Duodenal mucosa (tissue), 2 donors: Measurements from ENCODE around the gene TREML4.

Experiments used
- H3K27ac ChIP-seq: one replicate; pipeline ENCODE4 v1.7.0; 2013; ENCODE audit warnings: low read depth, low read length
- H3K27me3 ChIP-seq, 2 donors: one replicate each; pipeline ENCODE4 v1.7.0; 2013; ENCODE audit warnings: low read length in 2 of 2, control low read depth in 1 of 2; ENCODE audit not compliant: insufficient read depth in 2 of 2, control insufficient read depth in 1 of 2
- H3K36me3 ChIP-seq, 2 donors: one replicate each; pipeline ENCODE4 v1.7.0; 2013; ENCODE audit warnings: low read length in 2 of 2, control low read depth in 1 of 2; ENCODE audit not compliant: insufficient read depth in 2 of 2, control insufficient read depth in 1 of 2
- H3K4me1 ChIP-seq, 2 donors: one replicate each; pipeline ENCODE4 v1.7.0; 2013; ENCODE audit warnings: low read length in 2 of 2, control low read depth in 1 of 2; ENCODE audit not compliant: insufficient read depth in 2 of 2, control insufficient read depth in 1 of 2
- H3K4me3 ChIP-seq, 2 donors: one replicate each; pipeline ENCODE4 v1.7.0; 2013; ENCODE audit warnings: low read length in 2 of 2, low read depth in 1 of 2
- H3K9ac ChIP-seq, 2 donors: one replicate each; pipeline ENCODE4 v1.7.0; 2013; ENCODE audit warnings: low read length in 2 of 2, low read depth in 1 of 2
- H3K9me3 ChIP-seq, 2 donors: one replicate each; pipeline ENCODE4 v1.7.0; 2013; ENCODE audit warnings: low read length in 2 of 2, control low read depth in 1 of 2; ENCODE audit not compliant: control insufficient read depth in 1 of 2

The TREML4 gene

DNA sequence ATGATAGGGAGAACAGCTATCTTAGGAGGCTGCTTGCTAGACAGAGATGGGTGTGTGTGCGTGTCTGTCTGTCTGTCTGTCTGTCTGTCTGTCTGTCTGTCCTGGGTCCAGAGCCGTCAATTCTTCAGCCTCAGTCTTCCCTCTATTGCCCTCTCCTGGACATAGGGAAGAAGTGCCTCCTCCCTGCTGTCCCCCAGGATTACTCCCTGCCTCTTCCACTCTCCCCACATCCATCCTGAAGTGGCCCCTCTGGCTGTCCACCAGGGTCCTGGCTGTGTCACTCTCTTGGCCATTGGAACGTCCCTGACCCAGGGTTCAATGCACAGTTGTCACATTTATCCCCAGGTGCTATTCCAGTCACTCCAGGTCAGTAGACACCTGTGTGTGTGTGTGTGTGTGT is 37.4 kb upstream of the TREML4 start:
- no peak overlapping the region for H3K27ac ChIP-seq
- H3K36me3 ChIP-seq: no peaks in the 10 kb centered on the region
- H3K4me3 ChIP-seq: no peak overlapping the region
- no peak overlapping the region for H3K9ac ChIP-seq
- no peaks in the 10 kb centered on the region for H3K4me1 ChIP-seq
- H3K27me3 ChIP-seq: peaks cover 0 to 5% of the 10 kb centered on the region in 2 donors
- H3K9me3 ChIP-seq: peaks cover 8% of the 10 kb centered on the region in 2 donors

DNA sequence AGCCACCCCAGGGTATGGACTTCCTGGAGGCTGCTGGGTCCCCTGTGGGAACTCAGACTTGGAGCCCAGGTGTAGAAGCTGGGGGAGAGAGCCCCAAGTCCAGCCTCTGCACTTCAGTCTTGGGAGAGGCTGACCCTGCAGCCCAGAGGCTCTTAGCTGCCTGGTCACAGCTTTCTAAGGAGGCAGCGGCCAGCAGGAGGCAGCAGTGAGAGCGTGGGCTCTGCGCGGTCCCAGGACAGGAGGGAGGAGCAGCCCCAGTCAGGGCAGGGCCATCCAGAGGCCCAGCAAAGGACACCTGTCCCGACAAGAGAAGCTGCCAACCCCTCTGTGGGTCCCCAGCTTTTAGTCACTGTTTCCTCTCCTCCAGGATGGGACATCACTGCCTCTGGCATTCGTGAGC is 36.6 kb upstream of the TREML4 start:
- Histone ChIP-seq H3K27ac (no peak overlapping the region), H3K36me3 (no peaks in the 10 kb centered on the region), H3K27me3 (peaks cover 0 to 5% of the 10 kb centered on the region in 2 donors), H3K4me3 (no peak overlapping the region), H3K9ac (no peak overlapping the region), H3K9me3 (peaks cover 8% of the 10 kb centered on the region in 2 donors), H3K4me1 (no peaks in the 10 kb centered on the region)

DNA sequence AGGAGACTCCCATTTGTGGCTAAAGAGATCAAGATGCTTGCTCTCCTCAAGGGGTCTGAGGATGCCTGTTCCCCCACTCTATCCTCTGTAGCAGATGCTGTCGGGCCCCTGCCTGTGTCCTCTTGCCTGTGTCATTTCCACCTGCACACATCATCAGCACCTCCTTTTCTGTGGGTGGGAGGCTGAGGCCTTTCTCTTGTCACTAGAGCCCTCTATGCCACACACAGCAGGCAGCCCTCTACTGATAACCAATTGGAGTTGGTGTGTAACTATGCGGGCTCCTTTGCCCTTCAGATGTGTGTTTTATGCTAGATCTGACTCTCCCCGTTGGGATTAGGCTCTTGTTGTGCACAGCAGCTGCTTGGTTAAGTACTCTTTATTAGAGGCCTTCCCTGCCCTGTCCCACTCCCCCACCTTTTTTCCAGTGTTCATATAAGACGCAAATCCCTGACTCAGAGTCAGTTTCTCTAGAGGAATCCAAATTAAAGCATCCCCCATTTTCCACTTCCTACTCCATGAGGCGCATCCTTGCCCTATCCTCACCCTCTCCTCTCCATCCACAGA is 34.9 kb upstream of the TREML4 start:
- no peak overlapping the region for H3K9ac ChIP-seq
- H3K4me1 ChIP-seq: no peaks in the 10 kb centered on the region
- peaks cover 8% of the 10 kb centered on the region in 2 donors for H3K9me3 ChIP-seq
- no peak overlapping the region for H3K4me3 ChIP-seq
- no peaks in the 10 kb centered on the region for H3K36me3 ChIP-seq
- no peak overlapping the region for H3K27ac ChIP-seq
- peaks cover 0 to 5% of the 10 kb centered on the region in 2 donors for H3K27me3 ChIP-seq

DNA sequence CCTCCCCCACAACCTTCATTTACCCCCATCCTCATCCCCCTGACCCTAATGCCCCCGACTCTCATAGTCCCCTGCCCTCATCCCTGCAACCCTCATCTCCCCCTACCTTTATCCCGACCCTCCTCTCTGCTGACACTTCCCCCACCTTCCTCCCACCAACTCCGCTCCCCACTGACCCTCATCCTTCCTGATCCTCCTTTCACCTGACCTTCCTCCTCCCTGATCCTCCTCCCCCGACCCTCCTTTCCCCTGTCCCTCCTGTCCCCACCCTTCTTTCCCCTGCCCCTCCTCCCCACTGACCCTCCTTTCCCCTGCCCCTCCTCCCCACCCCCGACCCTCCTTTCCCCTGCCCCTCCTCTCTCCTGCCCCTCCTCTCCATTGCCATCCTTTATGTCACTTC is 34.3 kb upstream of the TREML4 start:
- Histone ChIP-seq H3K36me3 (no peaks in the 10 kb centered on the region), H3K27me3 (peaks cover 0 to 5% of the 10 kb centered on the region in 2 donors), H3K4me1 (no peaks in the 10 kb centered on the region)

DNA sequence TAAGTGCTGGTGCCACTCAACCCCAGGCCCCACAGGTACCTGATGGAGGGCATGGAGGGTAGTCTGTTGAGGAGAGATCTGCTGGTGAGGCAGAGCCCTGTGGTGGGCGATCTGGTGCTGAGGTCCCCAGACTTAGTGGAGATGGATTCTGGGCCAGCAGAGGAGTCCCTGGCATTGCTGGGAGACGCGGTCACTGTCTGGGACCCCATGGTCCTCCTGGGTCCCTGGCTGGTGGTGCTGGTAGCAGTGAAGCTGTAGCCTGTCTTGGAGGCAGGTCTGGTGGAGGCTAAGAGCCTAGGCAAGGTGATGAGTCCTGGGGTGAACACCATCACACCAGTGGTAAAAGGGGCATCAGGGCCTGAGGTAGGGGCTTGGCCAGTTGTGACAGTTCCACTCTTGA is 33.8 kb upstream of the TREML4 start:
- peaks cover 0 to 5% of the 10 kb centered on the region in 2 donors for H3K27me3 ChIP-seq
- no peaks in the 10 kb centered on the region for H3K36me3 ChIP-seq
- H3K4me1 ChIP-seq: no peaks in the 10 kb centered on the region
- no peak overlapping the region for H3K9ac ChIP-seq
- H3K4me3 ChIP-seq: no peak overlapping the region
- peaks cover 8% of the 10 kb centered on the region in 2 donors for H3K9me3 ChIP-seq
- H3K27ac ChIP-seq: no peak overlapping the region

More for the DNA sequence above, 34.3 kb upstream of the TREML4 start:
- Histone ChIP-seq H3K9me3 (peaks cover 8% of the 10 kb centered on the region in 2 donors), H3K27ac (no peak overlapping the region), H3K4me3 (no peak overlapping the region), H3K9ac (no peak overlapping the region)

DNA sequence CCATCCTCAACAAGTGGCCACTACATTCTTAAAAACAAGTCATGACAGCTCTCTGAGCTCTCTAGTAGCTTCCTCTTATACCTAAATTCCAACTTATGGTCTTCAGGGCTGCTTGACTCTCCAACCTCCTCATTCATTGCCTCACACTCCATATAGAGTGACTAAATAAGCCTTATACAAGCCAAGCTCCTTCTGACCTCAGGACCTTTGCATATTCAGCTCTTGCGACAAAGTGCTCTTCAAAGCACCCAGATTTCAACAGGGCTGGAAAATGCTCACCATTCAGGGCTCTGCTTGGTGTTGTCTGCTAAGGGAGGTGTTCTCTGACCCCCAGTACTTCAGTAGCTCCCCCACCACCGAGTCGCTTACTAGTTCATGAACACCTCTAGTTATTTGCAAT is 30.9 kb upstream of the TREML4 start:
- Histone ChIP-seq H3K9me3 (no peaks in the 10 kb centered on the region), H3K36me3 (no peaks in the 10 kb centered on the region), H3K27ac (no peak overlapping the region), H3K4me3 (no peak overlapping the region), H3K9ac (no peak overlapping the region), H3K4me1 (peaks cover 9 to 16% of the 10 kb centered on the region in 2 donors), H3K27me3 (peaks cover 0 to under 1% of the 10 kb centered on the region in 2 donors)

DNA sequence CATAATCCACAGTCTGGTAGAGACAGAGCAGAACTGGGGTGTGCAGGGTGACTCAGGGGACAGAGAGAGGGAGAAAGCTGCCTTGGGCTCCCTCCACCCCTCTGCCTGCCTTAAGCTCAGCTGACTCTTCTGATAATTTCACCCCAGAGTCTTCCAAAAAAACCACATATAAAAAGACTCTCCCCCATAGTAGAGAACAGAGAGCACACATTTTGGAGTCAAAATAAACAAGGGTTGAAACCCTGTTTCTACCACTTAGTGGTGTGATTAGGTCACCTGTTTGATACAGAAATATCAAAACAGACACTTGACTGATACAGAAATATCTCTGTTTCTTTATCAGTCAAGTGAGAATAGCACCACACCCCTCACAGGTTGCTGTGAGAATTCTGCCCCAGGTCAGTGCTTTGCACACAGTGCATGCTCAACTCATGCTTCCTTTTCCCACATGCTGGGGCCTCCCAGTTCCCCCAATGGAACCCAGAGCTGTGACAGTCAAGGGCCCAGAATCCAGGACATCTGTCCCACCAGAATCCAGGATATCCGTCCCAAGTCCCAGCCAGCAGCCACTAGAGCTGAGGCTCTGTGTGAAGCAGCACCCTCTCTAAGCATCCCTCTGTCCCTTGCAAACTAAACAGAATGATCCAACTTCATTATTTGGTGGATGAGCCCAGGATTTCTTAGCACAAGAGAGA is 28.4 kb upstream of the TREML4 start:
- no peaks in the 10 kb centered on the region for H3K27me3 ChIP-seq
- H3K4me1 ChIP-seq: peaks cover 9 to 16% of the 10 kb centered on the region in 2 donors
- H3K4me3 ChIP-seq: no peak overlapping the region
- H3K27ac ChIP-seq: no peak overlapping the region
- H3K36me3 ChIP-seq: no peaks in the 10 kb centered on the region
- H3K9ac ChIP-seq: no peak overlapping the region
- no peaks in the 10 kb centered on the region for H3K9me3 ChIP-seq

DNA sequence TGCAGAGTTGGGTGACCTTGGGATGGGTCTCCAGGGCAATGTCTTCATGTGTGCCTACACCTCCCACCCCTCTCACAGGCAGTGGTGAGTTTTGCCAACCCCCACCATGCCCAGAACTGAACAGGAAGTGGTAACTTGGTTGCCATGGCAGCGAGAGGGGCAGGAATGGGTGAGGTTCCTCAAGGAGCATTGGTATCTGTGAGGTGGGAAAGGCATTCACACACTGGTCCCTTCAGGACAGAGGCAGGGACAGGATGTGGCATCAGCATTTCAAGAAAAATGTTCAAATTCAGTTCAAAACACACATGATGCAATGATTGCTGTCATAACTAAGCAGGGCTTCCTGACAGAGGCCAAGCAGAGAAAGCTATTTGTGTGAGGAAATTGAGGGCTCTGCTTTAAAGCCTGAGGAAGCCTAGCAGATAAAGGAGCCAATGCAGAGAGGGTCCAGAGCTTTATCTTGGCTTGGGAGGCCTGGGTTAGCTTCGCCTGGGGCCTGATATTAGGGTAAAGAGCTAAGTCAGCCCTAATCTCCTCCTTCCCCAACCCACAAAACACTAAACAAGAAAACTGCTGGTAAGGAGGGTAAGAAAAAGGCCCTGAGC is 27.8 kb upstream of the TREML4 start:
- no peaks in the 10 kb centered on the region for H3K27me3 ChIP-seq
- H3K27ac ChIP-seq: no peak overlapping the region
- H3K4me3 ChIP-seq: no peak overlapping the region
- H3K9me3 ChIP-seq: no peaks in the 10 kb centered on the region
- H3K9ac ChIP-seq: no peak overlapping the region
- H3K36me3 ChIP-seq: no peaks in the 10 kb centered on the region
- peaks cover 9 to 16% of the 10 kb centered on the region in 2 donors for H3K4me1 ChIP-seq

DNA sequence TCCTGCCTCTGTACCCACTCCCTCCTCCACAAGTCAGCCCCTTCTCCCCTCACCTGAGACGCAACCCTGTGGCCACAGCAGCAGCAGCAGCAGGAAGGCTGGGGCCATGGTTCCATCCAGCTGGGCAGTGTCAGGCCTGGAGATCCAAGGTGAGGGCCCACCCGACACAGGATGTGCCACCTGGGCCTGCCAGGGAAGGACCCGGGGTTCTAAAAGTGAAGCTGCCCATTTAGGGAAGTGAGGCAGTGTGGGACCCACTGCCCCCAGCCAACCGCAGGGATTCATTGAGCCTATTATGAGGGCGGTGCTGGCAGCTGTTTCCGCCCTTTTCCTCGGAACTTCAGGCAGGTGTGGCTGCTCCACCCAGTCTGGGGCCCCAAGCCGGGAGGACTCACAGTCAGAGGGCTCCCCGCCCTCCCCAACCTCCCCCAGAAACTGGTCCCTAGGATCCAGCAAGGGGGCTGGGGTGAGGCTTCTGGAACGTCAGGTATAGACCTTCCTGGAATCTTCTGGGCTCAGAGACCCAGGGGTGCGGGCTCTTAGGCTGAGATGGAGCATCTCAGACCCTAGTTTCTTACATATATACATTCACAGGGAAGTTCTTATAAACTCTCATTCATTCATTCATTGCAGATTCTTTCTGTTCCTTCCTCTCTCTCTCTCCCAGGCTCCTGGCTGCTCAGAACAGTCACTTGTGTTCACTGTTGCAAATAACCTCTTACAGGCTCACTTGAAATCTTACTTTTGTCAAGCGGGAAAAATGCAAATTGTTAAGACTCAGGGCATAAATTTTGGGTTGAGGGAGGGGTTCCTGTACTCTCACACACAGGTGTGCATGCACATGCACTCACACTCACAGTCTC is 27.0 kb upstream of the TREML4 start, which contains the start of gene TREML2:
TSS of gene TREML2 (minus strand) at position 249 of the 863 bp plus-strand sequence. CDS start at position 108, 141 bp downstream.
- H3K27ac ChIP-seq: peak within 1 kb of the TSS; percentile 42
- H3K9me3 ChIP-seq: no peaks in the 10 kb centered on the region
- H3K4me1 ChIP-seq: peaks cover 9 to 16% of the 10 kb centered on the region in 2 donors
- no peaks in the 10 kb centered on the region for H3K27me3 ChIP-seq
- no peak within 1 kb of the TSS for H3K4me3 ChIP-seq
- no peak within 1 kb of the TSS for H3K9ac ChIP-seq
- H3K36me3 ChIP-seq: no peaks in the 10 kb centered on the region
